Measurements from ENCODE around the gene IPO4. TPM values are rescaled to one million over a fixed set of nuclear protein-coding genes. Genes with fewer than 3 reads are reported as not detected.

The IPO4 gene
- total and polyA plus RNA-seq, 10 of the 15 experiments (the other 5 are each of a cell fraction or from before 2014, with no cell fraction given): 7.8 to 139 (median 37.6) TPM

DNA sequence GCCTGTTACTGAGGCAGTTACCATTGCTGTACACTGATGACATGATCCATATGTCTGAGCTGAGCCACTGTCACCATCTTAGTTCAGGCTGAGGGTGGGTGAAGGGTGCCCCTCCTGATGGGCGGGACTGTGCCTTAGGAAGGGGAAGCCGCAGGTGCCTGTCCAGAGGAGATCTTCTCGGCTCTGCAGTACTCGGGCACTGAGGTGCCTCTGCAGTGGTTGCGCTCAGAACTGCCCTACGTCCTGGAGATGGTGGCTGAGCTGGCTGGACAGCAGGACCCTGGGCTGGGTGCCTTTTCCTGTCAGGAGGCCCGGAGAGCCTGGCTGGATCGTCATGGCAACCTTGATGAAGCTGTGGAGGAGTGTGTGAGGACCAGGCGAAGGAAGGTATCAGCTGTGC lies 37.6 kb downstream of the IPO4 start (continued):
- TF ChIP-seq, protein P1, sequence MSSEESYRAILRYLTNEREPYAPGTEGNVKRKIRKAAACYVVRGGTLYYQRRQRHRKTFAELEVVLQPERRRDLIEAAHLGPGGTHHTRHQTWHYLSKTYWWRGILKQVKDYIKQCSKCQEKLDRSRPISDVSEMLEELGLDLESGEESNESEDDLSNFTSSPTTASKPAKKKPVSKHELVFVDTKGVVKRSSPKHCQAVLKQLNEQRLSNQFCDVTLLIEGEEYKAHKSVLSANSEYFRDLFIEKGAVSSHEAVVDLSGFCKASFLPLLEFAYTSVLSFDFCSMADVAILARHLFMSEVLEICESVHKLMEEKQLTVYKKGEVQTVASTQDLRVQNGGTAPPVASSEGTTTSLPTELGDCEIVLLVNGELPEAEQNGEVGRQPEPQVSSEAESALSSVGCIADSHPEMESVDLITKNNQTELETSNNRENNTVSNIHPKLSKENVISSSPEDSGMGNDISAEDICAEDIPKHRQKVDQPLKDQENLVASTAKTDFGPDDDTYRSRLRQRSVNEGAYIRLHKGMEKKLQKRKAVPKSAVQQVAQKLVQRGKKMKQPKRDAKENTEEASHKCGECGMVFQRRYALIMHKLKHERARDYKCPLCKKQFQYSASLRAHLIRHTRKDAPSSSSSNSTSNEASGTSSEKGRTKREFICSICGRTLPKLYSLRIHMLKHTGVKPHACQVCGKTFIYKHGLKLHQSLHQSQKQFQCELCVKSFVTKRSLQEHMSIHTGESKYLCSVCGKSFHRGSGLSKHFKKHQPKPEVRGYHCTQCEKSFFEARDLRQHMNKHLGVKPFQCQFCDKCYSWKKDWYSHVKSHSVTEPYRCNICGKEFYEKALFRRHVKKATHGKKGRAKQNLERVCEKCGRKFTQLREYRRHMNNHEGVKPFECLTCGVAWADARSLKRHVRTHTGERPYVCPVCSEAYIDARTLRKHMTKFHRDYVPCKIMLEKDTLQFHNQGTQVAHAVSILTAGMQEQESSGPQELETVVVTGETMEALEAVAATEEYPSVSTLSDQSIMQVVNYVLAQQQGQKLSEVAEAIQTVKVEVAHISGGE (CRISPR knock-in tag; IDR thresholded peaks at IDR 0.05): no peak
- TF ChIP-seq SPI1 (IDR thresholded peaks at IDR 0.05; ENCODE audit: borderline replicate concordance, insufficient read depth, low read depth, low read length): no peak
- no peak for TF ChIP-seq MXI1 (IDR thresholded peaks at IDR 0.05; ENCODE audit: low read depth, low read length)
- no peak for TF ChIP-seq NR2F1 (conservative IDR thresholded peaks at IDR 0.05)
- TF ChIP-seq ATF7 (IDR thresholded peaks at IDR 0.05; ENCODE audit: low read depth): no peak
- TF ChIP-seq, protein P2, sequence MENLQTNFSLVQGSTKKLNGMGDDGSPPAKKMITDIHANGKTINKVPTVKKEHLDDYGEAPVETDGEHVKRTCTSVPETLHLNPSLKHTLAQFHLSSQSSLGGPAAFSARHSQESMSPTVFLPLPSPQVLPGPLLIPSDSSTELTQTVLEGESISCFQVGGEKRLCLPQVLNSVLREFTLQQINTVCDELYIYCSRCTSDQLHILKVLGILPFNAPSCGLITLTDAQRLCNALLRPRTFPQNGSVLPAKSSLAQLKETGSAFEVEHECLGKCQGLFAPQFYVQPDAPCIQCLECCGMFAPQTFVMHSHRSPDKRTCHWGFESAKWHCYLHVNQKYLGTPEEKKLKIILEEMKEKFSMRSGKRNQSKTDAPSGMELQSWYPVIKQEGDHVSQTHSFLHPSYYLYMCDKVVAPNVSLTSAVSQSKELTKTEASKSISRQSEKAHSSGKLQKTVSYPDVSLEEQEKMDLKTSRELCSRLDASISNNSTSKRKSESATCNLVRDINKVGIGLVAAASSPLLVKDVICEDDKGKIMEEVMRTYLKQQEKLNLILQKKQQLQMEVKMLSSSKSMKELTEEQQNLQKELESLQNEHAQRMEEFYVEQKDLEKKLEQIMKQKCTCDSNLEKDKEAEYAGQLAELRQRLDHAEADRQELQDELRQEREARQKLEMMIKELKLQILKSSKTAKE (IDR thresholded peaks at IDR 0.05; ENCODE audit: low read depth, poor library complexity, severe bottlenecking): no peak
- TF ChIP-seq, protein P3, sequence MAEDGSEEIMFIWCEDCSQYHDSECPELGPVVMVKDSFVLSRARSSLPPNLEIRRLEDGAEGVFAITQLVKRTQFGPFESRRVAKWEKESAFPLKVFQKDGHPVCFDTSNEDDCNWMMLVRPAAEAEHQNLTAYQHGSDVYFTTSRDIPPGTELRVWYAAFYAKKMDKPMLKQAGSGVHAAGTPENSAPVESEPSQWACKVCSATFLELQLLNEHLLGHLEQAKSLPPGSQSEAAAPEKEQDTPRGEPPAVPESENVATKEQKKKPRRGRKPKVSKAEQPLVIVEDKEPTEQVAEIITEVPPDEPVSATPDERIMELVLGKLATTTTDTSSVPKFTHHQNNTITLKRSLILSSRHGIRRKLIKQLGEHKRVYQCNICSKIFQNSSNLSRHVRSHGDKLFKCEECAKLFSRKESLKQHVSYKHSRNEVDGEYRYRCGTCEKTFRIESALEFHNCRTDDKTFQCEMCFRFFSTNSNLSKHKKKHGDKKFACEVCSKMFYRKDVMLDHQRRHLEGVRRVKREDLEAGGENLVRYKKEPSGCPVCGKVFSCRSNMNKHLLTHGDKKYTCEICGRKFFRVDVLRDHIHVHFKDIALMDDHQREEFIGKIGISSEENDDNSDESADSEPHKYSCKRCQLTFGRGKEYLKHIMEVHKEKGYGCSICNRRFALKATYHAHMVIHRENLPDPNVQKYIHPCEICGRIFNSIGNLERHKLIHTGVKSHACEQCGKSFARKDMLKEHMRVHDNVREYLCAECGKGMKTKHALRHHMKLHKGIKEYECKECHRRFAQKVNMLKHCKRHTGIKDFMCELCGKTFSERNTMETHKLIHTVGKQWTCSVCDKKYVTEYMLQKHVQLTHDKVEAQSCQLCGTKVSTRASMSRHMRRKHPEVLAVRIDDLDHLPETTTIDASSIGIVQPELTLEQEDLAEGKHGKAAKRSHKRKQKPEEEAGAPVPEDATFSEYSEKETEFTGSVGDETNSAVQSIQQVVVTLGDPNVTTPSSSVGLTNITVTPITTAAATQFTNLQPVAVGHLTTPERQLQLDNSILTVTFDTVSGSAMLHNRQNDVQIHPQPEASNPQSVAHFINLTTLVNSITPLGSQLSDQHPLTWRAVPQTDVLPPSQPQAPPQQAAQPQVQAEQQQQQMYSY (CRISPR knock-in tag; IDR thresholded peaks at IDR 0.05): no peak
- no peak for TF ChIP-seq RAD51 (IDR thresholded peaks at IDR 0.05)

Data from GM12878 (cell line).